Measurements from ENCODE around the gene CCDC82. TPM values are rescaled to one million over a fixed set of nuclear protein-coding genes. Genes with fewer than 3 reads are reported as not detected.

CCDC82 gene
- total RNA-seq, 2 experiments from 2014 or later = 23.7 to 24.4 TPM

- POLR2A ChIA-PET = interaction anchor here (0.6 to 7.6 kb wide), 18 partner anchors 14 to 550 kb away, joined by 3 to 51 read pairs (median 4); partner anchors contain the start of genes CEP57 and FAM76B
- DNase-seq (peak in 9 of 14 experiments; percentile 9 to 70 (median 51)), ATAC-seq (ENCODE audit: poor library complexity) (no peak)
- Histone ChIP-seq H3K27ac (ENCODE audit: low read depth in 1 of 2, low read length in 2 of 2) (peak overlapping the region; percentile 62 to 86), H3K36me3 (ENCODE audit: insufficient read depth, low read length) (peaks cover 9% of the 10 kb centered on the region), H3K9me3 (ENCODE audit: control insufficient read depth in 1 of 2, insufficient read depth in 1 of 2, low read length in 2 of 2) (no peaks in the 10 kb centered on the region), H3K4me3 (ENCODE audit: low read length) (peak overlapping the region; percentile 92), H3K27me3 (ENCODE audit: control insufficient read depth in 1 of 2, insufficient read depth in 2 of 2, low read length in 2 of 2) (no peaks in the 10 kb centered on the region), H3K4me1 (ENCODE audit: insufficient read depth, low read length) (peaks cover 51% of the 10 kb centered on the region)
- peak overlapping the region; percentile 97 for H3K4me3 Mint-ChIP-seq
- H3K27ac Mint-ChIP-seq = peak overlapping the region; percentile 87
- no peaks in the 10 kb centered on the region for H3K9me3 Mint-ChIP-seq
- TF ChIP-seq CTCF (IDR thresholded peaks at IDR 0.05) = no peak
- peaks cover 72% of the 10 kb centered on the region for H3K4me1 Mint-ChIP-seq (ENCODE audit: low read depth)
- H3K27me3 Mint-ChIP-seq = no peaks in the 10 kb centered on the region
- intact Hi-C loops (cut with DNase I, micrococcal nuclease) = loop anchor here in 1 of 2 experiments (5.0 kb wide), 2 partner anchors 37 to 72 kb away; no protein-coding TSS in a partner anchor
- CTCF ChIA-PET = interaction anchor here (0.9 to 1.7 kb wide), 6 partner anchors 32 to 327 kb away, joined by 3 to 5 read pairs (median 4); no protein-coding TSS in a partner anchor
- H3K36me3 Mint-ChIP-seq (ENCODE audit: low read depth) = peaks cover 74% of the 10 kb centered on the region
Observed at GRCh38 chr11:96338910-96339705, 50.6 kb downstream of the CCDC82 start.

- Mint-ChIP-seq H3K27ac (peak overlapping the region; percentile 87), H3K4me1 (ENCODE audit: low read depth) (peaks cover 80% of the 10 kb centered on the region), H3K36me3 (ENCODE audit: low read depth) (peaks cover 78% of the 10 kb centered on the region), H3K27me3 (no peaks in the 10 kb centered on the region), H3K4me3 (peak overlapping the region; percentile 97), H3K9me3 (no peaks in the 10 kb centered on the region)
- Histone ChIP-seq H3K4me1 (ENCODE audit: insufficient read depth, low read length) (peaks cover 42% of the 10 kb centered on the region), H3K36me3 (ENCODE audit: insufficient read depth, low read length) (peaks cover 9% of the 10 kb centered on the region), H3K9me3 (ENCODE audit: control insufficient read depth in 1 of 2, insufficient read depth in 1 of 2, low read length in 2 of 2) (no peaks in the 10 kb centered on the region), H3K27ac (ENCODE audit: low read depth in 1 of 2, low read length in 2 of 2) (no peak overlapping the region), H3K27me3 (ENCODE audit: control insufficient read depth in 1 of 2, insufficient read depth in 2 of 2, low read length in 2 of 2) (no peaks in the 10 kb centered on the region), H3K4me3 (ENCODE audit: low read length) (peak overlapping the region; percentile 92)
- DNase-seq (peak in 11 of 14 experiments; percentile 18 to 70 (median 29)), ATAC-seq (ENCODE audit: poor library complexity) (peak; percentile 37)
- intact Hi-C loops (cut with DNase I, micrococcal nuclease) = loop anchor here in 1 of 2 experiments (5.0 kb wide), 2 partner anchors 35 to 70 kb away; no protein-coding TSS in a partner anchor
- POLR2A ChIA-PET = interaction anchor here (0.6 to 7.6 kb wide), 17 partner anchors 13 to 548 kb away, joined by 3 to 51 read pairs (median 4); partner anchors contain the start of genes CEP57 and FAM76B
- CTCF ChIA-PET = interaction anchor here (0.8 to 1.3 kb wide), 6 partner anchors 50 to 326 kb away, joined by 3 to 4 read pairs (median 3); no protein-coding TSS in a partner anchor
- no peak for TF ChIP-seq CTCF (IDR thresholded peaks at IDR 0.05)
Observed at GRCh38 chr11:96337541-96338431, 51.9 kb downstream of the CCDC82 start.

GRCh38 chr11:96335388-96335787, 54.3 kb downstream of the CCDC82 start:
- intact Hi-C loops (cut with DNase I, micrococcal nuclease) = loop anchor here in 1 of 2 experiments (5.0 kb wide), 2 partner anchors 33 to 68 kb away; no protein-coding TSS in a partner anchor
- peak overlapping the region; percentile 4 for H3K4me3 Mint-ChIP-seq
- POLR2A ChIA-PET = interaction anchor here (0.9 to 1.3 kb wide), 2 partner anchors 21 kb away, joined by 3 to 7 read pairs; no protein-coding TSS in a partner anchor

More at GRCh38 chr11:96335388-96335787, 54.3 kb downstream of the CCDC82 start:
- TF ChIP-seq CTCF (IDR thresholded peaks at IDR 0.05) = no peak
- peaks cover 44% of the 10 kb centered on the region for H3K4me1 ChIP-seq (ENCODE audit: insufficient read depth, low read length)
- H3K27me3 Mint-ChIP-seq = no peaks in the 10 kb centered on the region
- DNase-seq (no peak), ATAC-seq (ENCODE audit: poor library complexity) (no peak)
- H3K9me3 Mint-ChIP-seq = no peaks in the 10 kb centered on the region
- H3K36me3 Mint-ChIP-seq (ENCODE audit: low read depth) = peaks cover 68% of the 10 kb centered on the region
- H3K36me3 ChIP-seq (ENCODE audit: insufficient read depth, low read length) = peaks cover 14% of the 10 kb centered on the region
- no peaks in the 10 kb centered on the region for H3K9me3 ChIP-seq (ENCODE audit: control insufficient read depth in 1 of 2, insufficient read depth in 1 of 2, low read length in 2 of 2)
- CTCF ChIA-PET = interaction anchor here (1.4 kb wide), 2 partner anchors 10 to 323 kb away, joined by 3 to 4 read pairs; no protein-coding TSS in a partner anchor
- no peak overlapping the region for H3K27ac Mint-ChIP-seq
- no peak overlapping the region for H3K27ac ChIP-seq (ENCODE audit: low read depth in 1 of 2, low read length in 2 of 2)
- H3K4me1 Mint-ChIP-seq (ENCODE audit: low read depth) = peaks cover 90% of the 10 kb centered on the region
- H3K4me3 ChIP-seq (ENCODE audit: low read length) = no peak overlapping the region
- no peaks in the 10 kb centered on the region for H3K27me3 ChIP-seq (ENCODE audit: control insufficient read depth in 1 of 2, insufficient read depth in 2 of 2, low read length in 2 of 2)

All from CD4-positive, alpha-beta T cell (primary cell).